ENCODE data around the gene ZNF774. TPM values are rescaled to one million over a fixed set of nuclear protein-coding genes. Genes with fewer than 3 reads are reported as not detected.

The ZNF774 gene
- total RNA-seq, 1 donor from 2014 or later, result 8.3 TPM

GRCh38 chr15:90393040-90393439 lies 41.0 kb downstream of the ZNF774 start:
- no peak for DNase-seq (ENCODE audit: low spot score)
- no peak overlapping the region for H3K27ac ChIP-seq
- H3K4me2 ChIP-seq, result no peak overlapping the region
- H3K4me3 ChIP-seq, result no peak overlapping the region
- H3K36me3 ChIP-seq, result no peaks in the 10 kb centered on the region
- no peaks in the 10 kb centered on the region for H3K9me3 ChIP-seq (ENCODE audit: low read depth)
- H3K4me3 Mint-ChIP-seq, result no peak overlapping the region
- H2AFZ ChIP-seq (replicated peaks), result no peak overlapping the region
- no peaks in the 10 kb centered on the region for H3K27me3 Mint-ChIP-seq (ENCODE audit: insufficient read depth, low read depth)
- TF ChIP-seq EZH2phosphoT487 (IDR thresholded peaks at IDR 0.05) (no peak), EZH2 (IDR thresholded peaks at IDR 0.05) (no peak)
- TF ChIP-seq, protein P1, sequence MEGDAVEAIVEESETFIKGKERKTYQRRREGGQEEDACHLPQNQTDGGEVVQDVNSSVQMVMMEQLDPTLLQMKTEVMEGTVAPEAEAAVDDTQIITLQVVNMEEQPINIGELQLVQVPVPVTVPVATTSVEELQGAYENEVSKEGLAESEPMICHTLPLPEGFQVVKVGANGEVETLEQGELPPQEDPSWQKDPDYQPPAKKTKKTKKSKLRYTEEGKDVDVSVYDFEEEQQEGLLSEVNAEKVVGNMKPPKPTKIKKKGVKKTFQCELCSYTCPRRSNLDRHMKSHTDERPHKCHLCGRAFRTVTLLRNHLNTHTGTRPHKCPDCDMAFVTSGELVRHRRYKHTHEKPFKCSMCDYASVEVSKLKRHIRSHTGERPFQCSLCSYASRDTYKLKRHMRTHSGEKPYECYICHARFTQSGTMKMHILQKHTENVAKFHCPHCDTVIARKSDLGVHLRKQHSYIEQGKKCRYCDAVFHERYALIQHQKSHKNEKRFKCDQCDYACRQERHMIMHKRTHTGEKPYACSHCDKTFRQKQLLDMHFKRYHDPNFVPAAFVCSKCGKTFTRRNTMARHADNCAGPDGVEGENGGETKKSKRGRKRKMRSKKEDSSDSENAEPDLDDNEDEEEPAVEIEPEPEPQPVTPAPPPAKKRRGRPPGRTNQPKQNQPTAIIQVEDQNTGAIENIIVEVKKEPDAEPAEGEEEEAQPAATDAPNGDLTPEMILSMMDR (IDR thresholded peaks at IDR 0.05), result no peak
- no peak overlapping the region for H3K27ac Mint-ChIP-seq
- no peaks in the 10 kb centered on the region for H3K9me3 Mint-ChIP-seq
- H3K36me3 Mint-ChIP-seq, result peaks cover 16% of the 10 kb centered on the region
- H3K9ac ChIP-seq, result no peak overlapping the region
- no peaks in the 10 kb centered on the region for H3K27me3 ChIP-seq
- no peaks in the 10 kb centered on the region for H4K20me1 ChIP-seq (ENCODE audit: low read depth)
- H3K79me2 ChIP-seq (ENCODE audit: low read depth), result peaks cover 56% of the 10 kb centered on the region
- peaks cover 17% of the 10 kb centered on the region for H3K4me1 ChIP-seq
- H3F3A ChIP-seq (ENCODE audit: low read depth), result peaks cover 18% of the 10 kb centered on the region
- H3K4me1 Mint-ChIP-seq, result peaks cover 17% of the 10 kb centered on the region

DNA sequence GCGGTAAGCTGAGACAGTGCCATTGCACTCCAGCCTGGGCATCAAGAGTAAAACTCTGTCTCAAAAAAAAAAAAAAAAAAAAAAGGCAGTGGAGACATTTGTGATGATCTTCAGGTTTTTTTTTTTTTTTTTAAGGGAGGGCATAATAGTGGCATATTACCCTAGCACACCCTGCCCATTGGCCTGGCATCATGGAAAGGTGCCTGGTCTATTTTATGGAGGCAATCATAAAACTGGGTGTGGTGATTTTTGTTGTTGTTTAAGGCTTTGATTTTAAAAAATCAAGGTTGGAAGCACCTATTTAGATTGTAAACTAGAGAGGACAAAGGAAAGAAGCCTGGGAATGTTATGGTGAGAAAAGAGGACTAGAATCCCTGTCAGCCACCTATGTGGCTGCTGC lies 42.0 kb downstream of the ZNF774 start:
- Histone ChIP-seq H3K4me2 (no peak overlapping the region), H3F3A (ENCODE audit: low read depth) (peaks cover 14% of the 10 kb centered on the region), H3K36me3 (no peaks in the 10 kb centered on the region), H3K9ac (no peak overlapping the region), H3K4me3 (no peak overlapping the region), H4K20me1 (ENCODE audit: low read depth) (no peaks in the 10 kb centered on the region), H3K9me3 (ENCODE audit: low read depth) (no peaks in the 10 kb centered on the region), H3K27ac (no peak overlapping the region), H2AFZ (replicated peaks) (no peak overlapping the region), H3K4me1 (peaks cover 17% of the 10 kb centered on the region), H3K79me2 (ENCODE audit: low read depth) (peaks cover 53% of the 10 kb centered on the region), H3K27me3 (no peaks in the 10 kb centered on the region)
- Mint-ChIP-seq H3K27me3 (ENCODE audit: insufficient read depth, low read depth) (no peaks in the 10 kb centered on the region), H3K27ac (no peak overlapping the region), H3K9me3 (no peaks in the 10 kb centered on the region), H3K4me3 (no peak overlapping the region), H3K4me1 (peaks cover 14% of the 10 kb centered on the region), H3K36me3 (peaks cover 16% of the 10 kb centered on the region)
- TF ChIP-seq, protein P1 (IDR thresholded peaks at IDR 0.05), result no peak
- TF ChIP-seq EZH2 (IDR thresholded peaks at IDR 0.05) (no peak), EZH2phosphoT487 (IDR thresholded peaks at IDR 0.05) (no peak)
- DNase-seq (ENCODE audit: low spot score), result no peak

GRCh38 chr15:90394748-90395442 lies 42.8 kb downstream of the ZNF774 start:
- Histone ChIP-seq H3K4me2 (no peak overlapping the region), H3K4me3 (no peak overlapping the region), H3K9ac (no peak overlapping the region), H3F3A (ENCODE audit: low read depth) (peaks cover 13% of the 10 kb centered on the region), H3K9me3 (ENCODE audit: low read depth) (no peaks in the 10 kb centered on the region), H3K79me2 (ENCODE audit: low read depth) (peaks cover 54% of the 10 kb centered on the region), H2AFZ (replicated peaks) (no peak overlapping the region), H3K36me3 (no peaks in the 10 kb centered on the region), H3K27ac (no peak overlapping the region), H3K27me3 (no peaks in the 10 kb centered on the region), H4K20me1 (ENCODE audit: low read depth) (no peaks in the 10 kb centered on the region), H3K4me1 (peaks cover 17% of the 10 kb centered on the region)
- no peak overlapping the region for H3K4me3 Mint-ChIP-seq
- no peak for TF ChIP-seq EZH2 (IDR thresholded peaks at IDR 0.05)
- TF ChIP-seq EZH2phosphoT487 (IDR thresholded peaks at IDR 0.05), result no peak
- peaks cover 11% of the 10 kb centered on the region for H3K4me1 Mint-ChIP-seq
- DNase-seq (ENCODE audit: low spot score), result no peak
- H3K27me3 Mint-ChIP-seq (ENCODE audit: insufficient read depth, low read depth), result no peaks in the 10 kb centered on the region
- H3K9me3 Mint-ChIP-seq, result no peaks in the 10 kb centered on the region
- no peak overlapping the region for H3K27ac Mint-ChIP-seq
- H3K36me3 Mint-ChIP-seq, result peaks cover 16% of the 10 kb centered on the region

GRCh38 chr15:90396321-90396720 lies 44.2 kb downstream of the ZNF774 start:
- no peak overlapping the region for H3K9ac ChIP-seq
- peaks cover 61% of the 10 kb centered on the region for H3K79me2 ChIP-seq (ENCODE audit: low read depth)
- DNase-seq (ENCODE audit: low spot score), result no peak
- H3K36me3 ChIP-seq, result no peaks in the 10 kb centered on the region
- Mint-ChIP-seq H3K4me1 (peaks cover 20% of the 10 kb centered on the region), H3K27ac (no peak overlapping the region), H3K9me3 (no peaks in the 10 kb centered on the region), H3K36me3 (peaks cover 11% of the 10 kb centered on the region), H3K4me3 (no peak overlapping the region), H3K27me3 (ENCODE audit: insufficient read depth, low read depth) (no peaks in the 10 kb centered on the region)
- no peak for TF ChIP-seq EZH2phosphoT487 (IDR thresholded peaks at IDR 0.05)
- TF ChIP-seq, protein P1 (IDR thresholded peaks at IDR 0.05), result no peak
- no peak for TF ChIP-seq EZH2 (IDR thresholded peaks at IDR 0.05)
- H3F3A ChIP-seq (ENCODE audit: low read depth), result peaks cover 13% of the 10 kb centered on the region
- H3K9me3 ChIP-seq (ENCODE audit: low read depth), result no peaks in the 10 kb centered on the region
- no peaks in the 10 kb centered on the region for H4K20me1 ChIP-seq (ENCODE audit: low read depth)
- H2AFZ ChIP-seq (replicated peaks), result no peak overlapping the region
- no peak overlapping the region for H3K4me2 ChIP-seq
- peaks cover 16% of the 10 kb centered on the region for H3K4me1 ChIP-seq
- no peak overlapping the region for H3K27ac ChIP-seq
- H3K27me3 ChIP-seq, result no peaks in the 10 kb centered on the region
- no peak overlapping the region for H3K4me3 ChIP-seq

All from neural progenitor cell (in vitro differentiated cells).